HL-60 (cell line): ENCODE measurements around the gene TBCD.

Experiments
- DNase-seq, 2 experiments: peaks; one replicate each; pipeline ENCODE4 v3.0.0-alpha.2; 2010 to 2020; ENCODE audit warnings: low read depth in 1 of 2, low spot score in 1 of 2
- H3K27ac ChIP-seq: fragments of 250-450 bp; sonication (Bioruptor Pico); replicated peaks from 2 replicates; pipeline ENCODE4 v1.5.1; 2020; ENCODE audit warnings: mild to moderate bottlenecking, moderate library complexity
- H3K27me3 ChIP-seq: fragments of 250-450 bp; sonication (Bioruptor Pico); 2 replicates; pipeline ENCODE4 v1.5.1; 2021; ENCODE audit warnings: mild to moderate bottlenecking, moderate library complexity; ENCODE audit not compliant: insufficient read depth, poor library complexity, severe bottlenecking
- H3K4me3 ChIP-seq: replicated peaks from 2 replicates; pipeline ENCODE4 v1.5.1; 2011; ENCODE audit warnings: mild to moderate bottlenecking, control low read depth, low read length; ENCODE audit not compliant: insufficient read depth
- GABPA ChIP-seq: IDR thresholded peaks from 2 replicates; pipeline ENCODE4 v1.6.1; 2012; ENCODE audit warnings: low read depth
- POLR2AphosphoS5 ChIP-seq: IDR thresholded peaks from 2 replicates; pipeline ENCODE4 v1.6.1; 2012; ENCODE audit warnings: low read depth
- SPI1 ChIP-seq: IDR thresholded peaks from 2 replicates; pipeline ENCODE4 v1.6.1; 2012; ENCODE audit warnings: low read depth, mild to moderate bottlenecking, borderline replicate concordance
- TF ChIP-seq, protein P1 (sequence below): IDR thresholded peaks from one replicate; pipeline ENCODE4 v1.5.1; 2011; ENCODE audit warnings: low read length, control low read depth, inconsistent platforms; ENCODE audit not compliant: insufficient read depth
- TF ChIP-seq, protein P2 (sequence below): IDR thresholded peaks from 2 replicates; pipeline ENCODE4 v1.6.1; 2012; ENCODE audit warnings: low read depth; ENCODE audit not compliant: insufficient replicate concordance

The TBCD gene

DNA sequence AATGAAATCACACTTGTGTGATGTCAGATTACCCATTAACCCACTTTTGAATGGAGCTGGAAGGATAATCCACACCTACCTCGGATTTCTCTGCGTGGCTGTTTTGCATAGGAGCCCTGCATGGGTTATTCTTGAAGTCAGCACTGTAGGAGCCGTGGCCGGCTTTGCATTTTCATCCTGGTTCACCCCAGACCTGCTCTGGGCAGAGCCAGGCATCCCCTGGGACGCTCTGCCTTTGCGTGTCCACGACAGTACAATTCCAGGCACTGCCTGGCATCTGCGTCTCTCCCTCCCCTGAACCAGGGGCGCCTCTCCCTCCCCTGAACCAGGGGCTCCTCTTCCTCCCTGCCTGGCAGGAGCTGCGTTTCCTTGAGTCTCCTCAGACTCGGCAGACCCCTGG is 117.7 kb downstream of the TBCD start:
- no peak for DNase-seq
- H3K27ac ChIP-seq: no peak overlapping the region
- no peaks in the 10 kb centered on the region for H3K27me3 ChIP-seq
- TF ChIP-seq POLR2AphosphoS5 (no peak), GABPA (no peak), SPI1 (no peak)
- TF ChIP-seq, protein P1, sequence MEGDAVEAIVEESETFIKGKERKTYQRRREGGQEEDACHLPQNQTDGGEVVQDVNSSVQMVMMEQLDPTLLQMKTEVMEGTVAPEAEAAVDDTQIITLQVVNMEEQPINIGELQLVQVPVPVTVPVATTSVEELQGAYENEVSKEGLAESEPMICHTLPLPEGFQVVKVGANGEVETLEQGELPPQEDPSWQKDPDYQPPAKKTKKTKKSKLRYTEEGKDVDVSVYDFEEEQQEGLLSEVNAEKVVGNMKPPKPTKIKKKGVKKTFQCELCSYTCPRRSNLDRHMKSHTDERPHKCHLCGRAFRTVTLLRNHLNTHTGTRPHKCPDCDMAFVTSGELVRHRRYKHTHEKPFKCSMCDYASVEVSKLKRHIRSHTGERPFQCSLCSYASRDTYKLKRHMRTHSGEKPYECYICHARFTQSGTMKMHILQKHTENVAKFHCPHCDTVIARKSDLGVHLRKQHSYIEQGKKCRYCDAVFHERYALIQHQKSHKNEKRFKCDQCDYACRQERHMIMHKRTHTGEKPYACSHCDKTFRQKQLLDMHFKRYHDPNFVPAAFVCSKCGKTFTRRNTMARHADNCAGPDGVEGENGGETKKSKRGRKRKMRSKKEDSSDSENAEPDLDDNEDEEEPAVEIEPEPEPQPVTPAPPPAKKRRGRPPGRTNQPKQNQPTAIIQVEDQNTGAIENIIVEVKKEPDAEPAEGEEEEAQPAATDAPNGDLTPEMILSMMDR: no peak
- TF ChIP-seq, protein P2, sequence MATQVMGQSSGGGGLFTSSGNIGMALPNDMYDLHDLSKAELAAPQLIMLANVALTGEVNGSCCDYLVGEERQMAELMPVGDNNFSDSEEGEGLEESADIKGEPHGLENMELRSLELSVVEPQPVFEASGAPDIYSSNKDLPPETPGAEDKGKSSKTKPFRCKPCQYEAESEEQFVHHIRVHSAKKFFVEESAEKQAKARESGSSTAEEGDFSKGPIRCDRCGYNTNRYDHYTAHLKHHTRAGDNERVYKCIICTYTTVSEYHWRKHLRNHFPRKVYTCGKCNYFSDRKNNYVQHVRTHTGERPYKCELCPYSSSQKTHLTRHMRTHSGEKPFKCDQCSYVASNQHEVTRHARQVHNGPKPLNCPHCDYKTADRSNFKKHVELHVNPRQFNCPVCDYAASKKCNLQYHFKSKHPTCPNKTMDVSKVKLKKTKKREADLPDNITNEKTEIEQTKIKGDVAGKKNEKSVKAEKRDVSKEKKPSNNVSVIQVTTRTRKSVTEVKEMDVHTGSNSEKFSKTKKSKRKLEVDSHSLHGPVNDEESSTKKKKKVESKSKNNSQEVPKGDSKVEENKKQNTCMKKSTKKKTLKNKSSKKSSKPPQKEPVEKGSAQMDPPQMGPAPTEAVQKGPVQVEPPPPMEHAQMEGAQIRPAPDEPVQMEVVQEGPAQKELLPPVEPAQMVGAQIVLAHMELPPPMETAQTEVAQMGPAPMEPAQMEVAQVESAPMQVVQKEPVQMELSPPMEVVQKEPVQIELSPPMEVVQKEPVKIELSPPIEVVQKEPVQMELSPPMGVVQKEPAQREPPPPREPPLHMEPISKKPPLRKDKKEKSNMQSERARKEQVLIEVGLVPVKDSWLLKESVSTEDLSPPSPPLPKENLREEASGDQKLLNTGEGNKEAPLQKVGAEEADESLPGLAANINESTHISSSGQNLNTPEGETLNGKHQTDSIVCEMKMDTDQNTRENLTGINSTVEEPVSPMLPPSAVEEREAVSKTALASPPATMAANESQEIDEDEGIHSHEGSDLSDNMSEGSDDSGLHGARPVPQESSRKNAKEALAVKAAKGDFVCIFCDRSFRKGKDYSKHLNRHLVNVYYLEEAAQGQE: no peak
- H3K4me3 ChIP-seq: no peak overlapping the region

DNA sequence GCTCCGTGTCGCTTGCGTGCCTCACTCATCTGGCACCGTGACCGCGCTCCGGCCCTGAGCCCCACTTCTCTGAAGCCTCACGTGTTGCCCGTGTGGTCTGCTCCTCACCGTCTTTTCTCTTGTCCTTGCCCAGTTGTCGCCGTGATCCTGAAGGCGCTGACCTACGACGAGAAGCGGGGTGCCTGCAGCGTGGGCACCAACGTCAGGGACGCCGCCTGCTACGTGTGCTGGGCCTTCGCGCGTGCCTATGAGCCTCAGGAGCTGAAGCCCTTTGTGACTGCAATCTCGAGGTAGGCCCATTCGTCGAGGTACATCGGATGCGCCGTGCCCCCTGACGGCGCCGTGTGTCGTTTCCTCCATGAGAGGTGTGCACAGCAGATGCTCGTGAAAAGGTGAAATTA is 118.2 kb downstream of the TBCD start:
- TF ChIP-seq, protein P2: no peak
- TF ChIP-seq GABPA: no peak
- TF ChIP-seq, protein P1: no peak
- TF ChIP-seq SPI1: no peak
- TF ChIP-seq POLR2AphosphoS5: no peak
- H3K27me3 ChIP-seq: no peaks in the 10 kb centered on the region
- no peak for DNase-seq
- no peak overlapping the region for H3K4me3 ChIP-seq
- H3K27ac ChIP-seq: no peak overlapping the region

DNA sequence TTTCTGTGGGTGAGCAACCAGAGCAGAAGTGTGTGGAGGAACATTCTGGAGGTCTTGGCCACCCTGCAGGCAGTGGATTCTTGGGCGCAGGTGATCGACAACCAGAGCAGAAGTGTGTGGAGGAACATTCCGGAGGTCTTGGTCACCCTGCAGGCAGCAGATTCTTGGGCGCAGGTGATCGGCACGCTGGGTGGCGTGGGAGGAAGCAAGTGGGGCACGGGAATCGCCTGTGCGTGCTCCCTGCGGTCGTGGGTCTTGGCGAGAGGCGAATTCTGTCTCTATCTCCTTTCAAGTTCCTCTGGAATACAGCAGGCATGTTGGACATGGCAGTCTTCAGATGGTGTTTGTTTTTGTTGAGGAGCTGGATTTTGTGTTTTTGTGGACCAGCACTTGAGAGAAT is 118.7 kb downstream of the TBCD start:
- no peak for DNase-seq
- TF ChIP-seq GABPA (no peak), SPI1 (no peak), POLR2AphosphoS5 (no peak)
- TF ChIP-seq, protein P2: no peak
- TF ChIP-seq, protein P1: no peak
- Histone ChIP-seq H3K27ac (no peak overlapping the region), H3K27me3 (no peaks in the 10 kb centered on the region), H3K4me3 (no peak overlapping the region)
